G401.6 (cell line): ENCODE data around the gene SLC7A4.

ENCODE experiments used
- FAIRE-seq: peaks from 2 replicates; lab custom pipeline; 2012; peaks lifted over from hg19 to GRCh38; lab: Jason Lieb, UNC

Gene SLC7A4

DNA sequence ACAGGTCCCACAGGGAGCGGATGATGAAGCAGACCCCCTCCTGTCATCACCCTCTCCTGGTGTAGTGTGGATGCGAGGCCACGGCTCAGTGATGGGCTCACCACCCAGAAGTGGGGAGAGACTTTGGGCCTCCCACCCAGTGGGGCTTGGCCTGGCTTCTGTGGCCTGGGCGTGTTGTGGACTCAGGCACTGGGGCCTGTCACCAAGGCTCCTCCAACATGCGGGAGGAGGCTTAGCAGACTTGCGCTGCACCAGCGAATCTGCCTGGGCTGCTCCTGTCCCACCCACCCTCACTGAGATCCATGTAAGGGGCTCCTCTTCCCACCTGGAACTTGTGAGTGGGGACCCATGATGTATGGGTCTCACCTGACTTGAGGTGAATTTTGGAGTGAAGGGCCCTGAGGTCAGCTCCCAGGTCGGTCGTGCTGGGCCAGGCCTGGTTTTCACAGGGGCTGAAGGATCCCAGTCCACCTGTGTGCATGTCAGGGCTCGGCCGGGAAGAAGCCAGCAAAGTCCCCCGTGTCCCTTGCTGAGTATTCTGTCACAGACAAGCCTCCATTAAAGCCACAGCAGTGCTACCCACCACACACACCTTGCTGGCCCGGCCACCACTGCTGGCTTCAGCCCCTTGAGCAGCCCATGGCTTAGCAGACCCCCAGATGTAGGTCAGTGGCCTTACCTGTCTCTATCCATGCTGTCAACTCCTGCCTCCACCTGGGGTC lies 34.7 kb downstream of the SLC7A4 start:
- no peak for FAIRE-seq

DNA sequence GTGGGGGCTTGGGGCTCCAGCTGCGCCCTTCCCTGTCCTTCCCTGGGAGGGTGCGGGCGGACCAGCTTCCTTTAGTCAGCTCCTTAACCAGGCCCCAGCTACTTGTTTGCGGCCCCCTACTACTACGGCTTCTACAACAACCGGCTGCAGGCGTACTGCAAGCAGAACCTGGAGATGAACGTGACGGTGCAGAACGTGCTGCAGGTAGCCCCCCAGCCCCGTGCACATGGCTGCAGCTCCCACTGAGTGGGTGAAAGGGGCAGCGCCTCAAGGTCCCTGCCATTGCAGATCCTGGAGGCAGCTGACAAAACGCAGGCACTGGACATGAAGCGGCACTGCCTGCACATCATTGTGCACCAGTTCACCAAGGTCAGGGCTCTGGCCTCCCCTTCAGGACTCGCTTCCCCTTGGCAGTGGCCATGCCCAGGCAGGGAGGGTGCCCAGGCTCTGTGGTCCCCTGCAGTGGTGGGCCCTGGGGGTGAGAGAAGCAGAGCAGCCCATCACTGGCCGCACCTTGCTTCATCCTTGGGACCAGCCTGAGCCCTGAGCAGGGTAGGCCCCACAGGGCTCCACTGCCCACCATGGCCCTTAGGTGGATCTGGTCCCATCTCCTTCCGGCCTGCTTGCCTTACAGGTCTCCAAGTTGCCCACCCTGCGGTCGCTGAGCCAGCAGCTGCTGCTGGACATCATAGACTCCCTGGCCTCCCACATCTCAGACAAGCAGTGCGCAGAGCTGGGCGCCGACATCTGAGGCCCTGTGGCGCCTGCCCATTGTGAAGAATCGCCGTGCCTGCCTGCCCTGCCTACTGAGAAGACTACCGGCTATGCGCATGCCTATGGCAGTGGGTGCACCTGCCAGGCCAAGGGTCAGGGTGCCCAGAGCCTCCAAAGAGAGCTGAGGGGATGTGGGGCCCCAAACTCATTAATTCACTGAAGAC lies 35.5 kb downstream of the SLC7A4 start:
- no peak for FAIRE-seq

DNA sequence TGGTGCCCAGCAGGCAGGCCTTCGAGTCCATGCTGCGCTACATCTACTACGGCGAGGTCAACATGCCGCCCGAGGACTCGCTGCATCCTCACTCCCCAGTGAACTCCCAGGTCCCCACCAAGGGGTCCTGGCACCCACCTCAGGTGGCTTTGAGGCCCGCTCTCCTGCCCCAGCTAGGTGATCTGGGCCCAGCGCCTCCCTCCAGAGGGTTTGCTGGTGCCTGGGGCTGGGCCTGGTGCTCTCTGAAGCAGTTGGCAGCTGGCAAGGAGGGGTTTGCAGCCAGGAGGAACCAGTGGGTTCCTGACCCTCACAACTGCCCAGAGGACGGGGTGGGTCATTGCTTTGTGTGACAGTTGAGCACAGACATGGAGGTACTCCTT lies 36.3 kb downstream of the SLC7A4 start:
- no peak for FAIRE-seq

DNA sequence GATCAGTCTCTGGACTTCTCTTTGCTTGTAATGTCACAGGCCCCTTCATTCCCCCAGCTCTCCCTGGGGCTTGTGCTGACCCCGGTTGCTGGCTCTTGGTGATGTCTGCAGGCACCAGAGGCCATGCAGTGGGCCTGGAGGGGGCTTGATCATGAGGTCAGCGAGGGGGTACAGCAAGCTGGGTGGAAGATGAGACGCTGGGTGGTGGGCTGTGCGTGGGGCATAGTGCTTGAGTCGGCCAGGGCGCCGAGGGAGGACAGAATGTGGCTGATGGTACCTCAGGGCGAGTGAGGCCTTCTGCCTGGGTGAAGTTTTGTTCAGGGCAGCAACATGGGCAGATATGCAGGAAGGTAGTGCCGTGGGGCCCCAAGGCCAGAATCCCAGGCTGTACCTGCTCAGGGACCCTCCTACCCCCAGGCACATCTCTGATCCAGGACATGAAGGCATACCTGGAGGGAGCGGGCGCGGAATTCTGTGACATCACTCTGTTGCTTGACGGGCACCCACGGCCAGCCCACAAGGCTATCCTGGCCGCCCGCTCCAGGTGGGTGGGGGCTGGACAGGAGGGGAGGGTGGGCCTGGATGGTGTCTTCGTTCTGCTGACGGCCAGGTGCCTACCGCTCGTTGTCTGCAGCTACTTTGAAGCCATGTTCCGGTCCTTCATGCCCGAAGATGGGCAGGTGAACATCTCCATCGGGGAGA lies 36.9 kb downstream of the SLC7A4 start:
- FAIRE-seq, result no peak

DNA sequence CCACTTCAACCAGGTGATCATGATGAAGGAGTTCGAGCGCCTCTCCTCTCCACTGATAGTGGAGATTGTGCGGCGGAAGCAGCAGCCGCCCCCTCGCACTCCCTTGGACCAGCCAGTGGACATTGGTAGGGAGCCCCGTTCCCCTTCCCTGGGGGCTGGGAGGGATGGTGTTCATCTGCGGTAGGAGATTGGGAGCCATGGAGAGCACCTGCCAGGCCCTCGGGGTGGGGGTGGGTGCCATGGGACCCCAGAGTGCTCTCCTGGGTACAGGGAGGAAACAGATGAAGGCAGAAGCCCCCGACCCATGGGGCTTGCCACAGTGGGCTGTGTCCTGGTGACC lies 37.5 kb downstream of the SLC7A4 start:
- no peak for FAIRE-seq

DNA sequence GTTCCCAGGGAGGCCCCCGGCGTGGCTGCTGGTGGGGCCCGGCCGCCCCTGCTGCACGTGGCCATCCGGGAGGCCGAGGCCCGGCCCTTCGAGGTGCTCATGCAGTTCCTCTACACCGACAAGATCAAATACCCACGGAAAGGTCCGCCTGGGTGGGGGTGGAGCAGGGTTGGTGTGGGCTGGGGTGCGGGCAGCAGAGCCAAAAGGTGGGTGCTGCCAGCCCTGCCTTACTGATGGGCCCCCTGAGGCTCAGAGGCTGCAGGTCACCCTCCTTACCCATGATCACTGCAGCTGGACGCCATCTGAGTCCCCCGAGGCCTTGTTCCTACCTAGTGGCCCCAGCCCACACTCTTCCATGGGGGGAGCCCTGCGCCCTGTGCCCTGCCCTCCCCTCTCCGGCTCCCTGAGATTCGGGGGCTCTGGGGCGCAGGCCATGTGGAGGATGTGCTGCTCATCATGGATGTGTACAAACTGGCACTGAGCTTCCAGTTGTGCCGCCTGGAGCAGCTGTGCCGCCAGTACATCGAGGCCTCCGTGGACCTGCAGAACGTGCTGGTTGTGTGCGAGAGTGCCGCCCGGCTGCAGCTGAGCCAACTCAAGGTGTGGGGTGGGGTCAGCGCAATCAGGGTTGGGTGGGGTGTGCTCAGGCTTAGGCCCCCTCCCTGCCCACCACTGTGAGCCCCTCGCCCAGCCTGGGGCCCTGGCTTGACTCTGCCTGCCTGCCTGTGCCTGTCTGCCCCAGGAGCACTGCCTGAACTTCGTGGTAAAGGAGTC lies 38.0 kb downstream of the SLC7A4 start:
- no peak for FAIRE-seq

DNA sequence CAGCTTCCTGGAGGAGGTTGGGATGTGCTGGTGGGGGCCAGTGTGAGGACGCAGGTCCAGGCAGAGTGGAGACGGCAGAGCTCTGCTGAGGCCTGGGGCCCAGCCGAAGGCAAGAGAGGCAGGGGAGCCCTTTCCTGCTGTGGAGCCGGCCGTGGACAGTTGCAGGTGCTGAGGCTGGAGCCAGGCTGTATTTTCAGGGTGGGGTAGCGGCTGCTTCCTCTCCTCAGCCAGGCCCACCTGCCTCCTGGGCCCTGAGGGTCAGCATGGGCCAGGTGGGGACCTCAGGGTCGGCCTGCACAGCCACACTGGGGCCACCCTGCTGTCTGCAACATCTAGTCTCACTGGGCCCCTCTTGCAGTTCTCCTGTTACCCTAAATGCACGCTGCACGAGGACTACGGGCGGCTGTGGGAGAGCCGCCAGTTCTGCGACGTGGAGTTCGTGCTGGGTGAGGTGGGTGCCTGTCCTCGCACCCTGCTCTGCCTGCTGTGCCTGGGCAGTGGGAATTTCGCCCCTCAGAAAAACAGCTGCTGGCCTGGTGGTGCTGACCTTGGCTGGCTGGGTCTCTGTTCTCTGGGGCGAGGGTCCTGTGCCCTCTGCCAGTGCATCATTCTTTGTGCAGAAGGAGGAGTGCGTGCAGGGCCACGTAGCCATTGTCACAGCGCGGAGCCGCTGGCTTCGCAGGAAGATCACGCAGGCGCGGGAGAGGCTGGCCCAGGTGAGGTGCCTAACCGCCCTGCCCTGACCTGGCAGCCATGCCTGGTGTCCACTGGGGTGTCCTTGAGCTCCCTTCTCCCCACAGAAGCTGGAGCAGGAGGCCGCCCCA lies 38.8 kb downstream of the SLC7A4 start:
- FAIRE-seq, result no peak

DNA sequence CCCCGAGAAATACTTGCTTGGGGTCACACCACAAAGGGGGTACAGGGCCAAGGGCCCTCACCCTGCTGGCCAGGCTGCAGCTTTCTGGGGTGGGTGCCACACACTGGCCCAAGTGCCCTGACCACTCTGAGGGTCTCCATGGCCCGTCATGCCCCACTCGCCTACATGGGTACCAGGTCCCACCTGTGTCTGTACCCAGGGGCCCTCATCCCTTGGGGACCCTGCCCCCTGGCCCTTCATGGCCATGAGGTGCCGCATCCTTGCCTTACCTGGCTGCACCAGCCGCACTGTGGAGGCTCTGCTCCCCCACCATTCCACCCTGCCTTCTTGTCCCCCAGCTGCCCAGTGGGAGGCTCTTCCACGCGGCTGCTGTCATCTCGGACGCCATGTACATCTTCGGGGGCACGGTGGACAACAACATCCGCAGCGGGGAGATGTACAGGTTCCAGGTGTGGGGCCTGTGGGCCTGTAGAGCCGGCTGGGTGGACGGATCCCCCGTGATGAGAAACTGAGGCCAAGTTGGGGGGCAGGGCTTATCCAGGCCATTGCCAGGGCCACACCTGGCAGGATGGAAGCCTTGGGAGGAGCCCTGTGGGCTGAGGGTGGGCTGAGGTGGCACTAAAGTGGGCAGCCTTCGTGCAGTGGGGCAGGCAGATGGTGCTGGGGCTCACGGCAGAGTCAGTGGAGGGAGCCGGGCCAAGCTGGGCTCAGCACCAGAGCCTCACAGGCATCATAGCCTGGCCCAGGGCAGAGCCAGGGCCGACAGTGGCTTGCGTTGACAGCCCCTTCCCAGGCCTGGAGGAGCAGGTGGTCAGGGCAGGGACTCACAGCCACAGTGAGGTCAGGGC lies 39.7 kb downstream of the SLC7A4 start:
- FAIRE-seq, result no peak

DNA sequence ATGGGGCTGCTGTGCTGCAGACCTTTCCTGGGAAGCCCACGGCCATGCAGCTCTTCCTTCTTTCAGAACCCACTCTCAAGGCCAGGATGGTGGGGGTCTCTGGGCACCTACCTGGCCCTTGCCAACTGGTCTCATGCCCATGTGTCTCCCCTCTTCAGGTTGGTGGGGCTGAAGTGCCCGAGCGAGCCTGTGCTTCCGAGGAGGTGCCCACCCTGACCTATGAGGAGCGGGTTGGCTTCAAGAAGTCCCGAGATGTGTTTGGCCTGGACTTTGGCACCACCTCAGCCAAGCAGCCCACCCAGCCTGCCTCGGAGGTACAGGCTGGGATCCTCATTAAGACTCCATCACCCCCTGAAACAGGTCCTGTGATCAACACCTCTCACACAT lies 40.3 kb downstream of the SLC7A4 start:
- no peak for FAIRE-seq

DNA sequence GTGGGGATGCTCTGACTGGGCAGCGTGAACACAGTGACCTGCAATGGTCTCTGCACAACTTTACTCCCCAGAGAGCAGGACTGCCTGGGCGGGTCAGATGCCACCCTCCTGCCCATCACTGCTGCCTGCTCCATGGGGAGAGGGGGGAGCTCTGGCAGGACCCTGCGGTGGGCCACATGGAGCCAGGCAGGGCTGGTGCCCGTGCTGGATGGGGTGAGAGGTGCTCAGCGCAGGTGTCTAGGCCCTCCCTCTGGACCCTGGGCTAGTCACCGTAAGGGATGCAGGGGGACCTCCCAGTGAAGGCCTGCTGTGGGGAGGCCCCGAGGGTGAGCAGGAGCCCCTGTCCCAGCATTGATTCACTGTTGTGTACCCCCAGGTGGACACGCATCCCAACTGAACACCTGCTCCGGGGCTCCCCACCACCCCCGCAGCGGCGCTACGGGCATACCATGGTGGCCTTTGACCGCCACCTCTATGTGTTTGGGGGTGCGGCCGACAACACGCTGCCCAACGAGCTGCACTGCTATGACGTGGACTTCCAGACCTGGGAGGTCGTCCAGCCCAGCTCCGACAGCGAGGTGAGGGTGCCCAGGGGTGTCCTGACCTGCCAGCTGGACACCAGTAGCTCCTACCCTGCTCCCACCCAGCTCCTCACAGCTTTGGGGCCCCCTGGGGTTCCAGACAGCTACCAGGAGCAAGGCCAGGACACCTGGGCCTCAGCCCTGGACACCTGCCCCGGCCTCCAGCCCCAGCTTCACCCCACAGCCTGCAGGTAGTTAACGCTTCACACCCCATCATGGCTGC lies 40.9 kb downstream of the SLC7A4 start:
- FAIRE-seq, result no peak

DNA sequence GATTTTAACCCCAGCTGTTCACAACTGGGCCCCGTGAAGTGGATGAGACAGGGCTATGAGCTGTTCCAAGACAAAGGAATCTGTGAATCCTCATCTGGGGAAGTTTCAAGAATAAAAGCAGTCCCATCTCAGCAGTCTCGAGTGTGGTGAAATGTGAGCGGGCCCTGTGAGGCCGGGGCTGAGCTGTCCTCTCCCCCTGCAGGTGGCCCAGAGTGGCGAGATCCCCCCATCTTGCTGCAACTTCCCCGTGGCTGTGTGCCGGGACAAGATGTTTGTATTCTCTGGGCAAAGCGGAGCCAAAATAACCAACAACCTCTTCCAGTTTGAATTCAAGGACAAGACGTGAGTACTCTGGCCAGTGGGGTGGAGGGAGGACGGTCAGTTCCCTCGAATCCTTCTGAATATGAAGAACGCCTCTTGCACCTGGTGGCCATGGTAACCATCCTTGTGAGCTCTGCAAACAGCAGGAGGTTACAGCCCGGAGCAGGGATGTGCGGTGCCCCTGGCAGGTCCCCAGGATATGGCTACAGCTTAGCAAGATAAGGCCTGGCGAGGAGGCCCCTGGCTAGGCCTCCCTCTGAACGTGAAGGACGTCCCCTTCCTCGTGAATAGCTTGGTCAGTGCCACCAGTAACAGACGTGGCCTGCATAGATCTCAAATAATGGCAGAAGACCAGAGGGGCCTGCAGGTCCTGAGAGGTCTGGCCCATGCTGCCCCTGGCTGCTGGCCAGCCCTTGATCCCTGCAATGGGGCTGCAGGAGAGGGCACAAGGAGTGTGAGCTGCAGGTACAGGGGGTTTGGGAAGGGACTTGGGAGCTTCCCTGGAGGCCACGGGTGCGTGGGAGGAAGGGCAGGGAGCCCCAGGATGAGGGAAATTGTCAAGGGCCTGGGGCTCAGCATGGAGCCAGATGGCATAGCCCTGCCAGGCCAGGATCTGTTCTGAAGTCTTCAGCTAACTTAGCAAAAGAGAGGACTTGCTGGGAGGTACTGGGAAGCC lies 41.9 kb downstream of the SLC7A4 start:
- no peak for FAIRE-seq

DNA sequence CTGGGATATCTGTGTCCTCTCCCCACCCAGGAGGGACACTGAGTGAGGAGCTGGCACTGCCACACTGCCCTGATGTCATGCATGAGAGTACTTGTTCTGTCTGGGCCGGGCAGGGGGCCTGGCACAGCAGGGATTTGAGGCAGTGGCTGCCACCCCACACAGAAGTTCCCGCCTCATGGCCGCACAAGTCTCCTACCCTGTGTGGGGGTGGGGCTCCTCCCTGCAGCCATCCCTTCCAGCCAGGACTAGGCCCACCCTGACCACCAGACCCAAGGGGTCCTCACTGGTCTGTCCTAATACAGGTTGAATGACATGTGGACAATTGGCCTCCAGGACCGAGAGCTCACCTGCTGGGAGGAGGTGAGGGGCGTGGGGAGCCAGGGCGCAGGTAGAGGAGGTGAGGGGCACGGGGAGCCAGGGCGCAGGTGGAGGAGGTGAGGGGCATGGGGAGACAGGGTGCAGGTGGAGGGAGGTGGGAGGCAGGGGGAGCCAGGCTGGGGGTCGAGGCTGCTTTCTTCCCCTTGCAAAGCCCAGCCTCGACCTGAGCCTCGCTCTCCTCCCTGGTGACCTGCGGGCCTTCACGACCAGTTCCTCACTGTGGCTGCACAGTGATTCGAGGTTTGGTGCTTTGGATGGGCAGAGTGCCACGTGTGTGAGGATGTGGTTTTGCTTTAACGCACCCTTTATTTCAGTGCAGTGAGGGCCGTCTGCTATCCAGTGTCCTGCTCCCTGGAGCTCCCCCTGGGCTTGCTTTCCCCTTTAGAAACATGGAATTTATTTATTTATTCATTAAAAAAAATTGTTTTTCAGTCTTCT lies 42.8 kb downstream of the SLC7A4 start:
- no peak for FAIRE-seq

DNA sequence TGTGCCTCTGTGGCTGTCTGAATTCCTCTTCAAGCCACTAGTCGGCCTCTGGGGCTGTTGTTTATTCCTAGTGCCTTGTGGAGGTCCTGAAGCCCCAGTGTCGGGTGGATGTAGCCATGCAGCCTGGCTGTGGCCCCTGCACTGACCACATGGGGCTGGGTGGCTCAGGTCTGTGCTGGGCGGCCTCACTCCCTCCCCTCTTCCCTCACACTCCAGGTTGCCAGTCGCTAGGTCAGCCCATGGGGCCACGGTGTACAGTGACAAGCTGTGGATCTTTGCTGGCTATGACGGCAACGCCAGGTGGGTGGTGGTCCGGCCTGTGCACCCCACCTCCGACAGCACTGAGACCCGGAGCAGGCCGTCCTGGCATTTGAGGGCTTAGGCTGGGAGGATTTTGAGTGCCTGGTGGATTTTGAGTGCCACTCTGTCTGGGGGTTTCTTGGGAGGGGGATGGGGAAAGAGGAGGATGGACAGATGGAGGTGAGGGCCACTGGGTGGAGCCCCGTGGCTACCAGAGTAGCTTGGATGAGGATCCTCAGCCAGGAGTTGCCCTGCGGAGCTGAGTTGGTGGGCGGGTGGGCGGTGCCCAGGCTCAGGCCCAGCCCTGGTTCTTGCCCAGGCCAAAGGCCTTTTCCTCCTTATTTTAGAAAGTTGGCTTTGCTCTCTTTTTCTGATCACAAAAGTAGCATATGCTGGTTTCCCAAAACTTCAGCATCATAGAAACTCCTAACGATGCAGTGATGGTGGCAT lies 43.6 kb downstream of the SLC7A4 start:
- no peak for FAIRE-seq

DNA sequence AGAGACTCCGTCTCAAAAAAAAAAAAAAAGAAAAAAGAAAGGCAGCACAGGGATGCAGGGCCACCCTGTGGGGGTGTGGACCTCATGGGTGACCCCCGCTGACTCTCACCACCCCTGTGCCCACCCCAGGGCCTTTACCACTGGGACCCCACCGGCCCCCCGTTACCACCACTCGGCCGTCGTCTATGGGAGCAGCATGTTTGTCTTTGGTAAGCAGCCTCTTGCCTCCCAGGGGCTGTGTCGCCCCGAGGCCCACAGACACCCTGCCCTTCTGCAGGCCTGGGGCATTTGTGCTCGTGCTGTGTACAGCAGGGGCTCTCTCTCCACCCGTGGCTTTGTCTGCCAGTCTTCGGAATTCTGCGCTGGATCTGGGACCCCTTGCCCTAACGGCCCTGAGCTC lies 45.0 kb downstream of the SLC7A4 start:
- no peak for FAIRE-seq

DNA sequence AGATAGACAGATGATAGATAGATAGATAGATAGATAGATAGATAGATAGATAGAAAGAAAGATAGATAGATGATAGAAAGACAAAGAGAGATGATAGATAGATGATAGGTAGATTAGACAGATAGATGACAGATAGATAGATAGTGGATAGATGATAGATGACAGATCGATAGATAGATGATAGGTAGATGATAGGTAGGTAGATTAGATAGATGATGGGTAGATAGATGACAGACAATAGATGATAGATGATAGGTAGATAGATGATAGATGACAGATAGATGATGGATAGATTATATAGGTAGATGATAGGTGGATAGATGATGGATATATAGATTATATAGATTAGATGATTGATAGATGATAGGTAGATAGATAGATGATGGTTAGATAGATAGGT lies 46.0 kb downstream of the SLC7A4 start:
- FAIRE-seq, result no peak

DNA sequence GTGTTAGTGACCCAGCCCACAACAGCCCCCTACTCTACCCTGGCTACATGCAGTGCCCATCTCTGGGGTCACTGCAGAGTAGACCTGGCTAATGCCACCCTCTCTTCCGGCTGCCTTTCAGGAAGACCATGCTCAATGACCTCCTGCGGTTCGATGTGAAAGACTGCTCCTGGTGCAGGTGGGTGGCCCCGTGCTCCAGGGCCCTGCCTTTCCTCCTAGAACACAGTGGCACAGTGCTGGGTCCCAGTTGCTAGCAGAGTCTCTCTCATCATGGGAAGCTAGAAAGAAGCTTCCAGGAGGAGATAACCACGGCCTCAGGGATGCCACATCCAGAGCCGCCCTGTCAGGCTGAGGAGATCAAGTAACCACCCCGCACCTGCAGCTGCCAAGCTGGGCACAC lies 46.6 kb downstream of the SLC7A4 start:
- no peak for FAIRE-seq
